Stimulated activated CD4-positive, alpha-beta T cell treated with anti-CD3 and anti-CD28 coated beads, Interleukin-12 subunit alpha, Interleukin-12 subunit beta, amount 100 ng/mL, for 48 hours (primary cell): Measurements from ENCODE around the gene THAP8.

Experiments used
- DNase-seq, 3 donors: peaks; one replicate each; pipeline ENCODE4 v3.0.0-alpha.2; 2020; ENCODE audit warnings: low read depth in 2 of 3, low spot score in 1 of 3

Gene THAP8

DNA sequence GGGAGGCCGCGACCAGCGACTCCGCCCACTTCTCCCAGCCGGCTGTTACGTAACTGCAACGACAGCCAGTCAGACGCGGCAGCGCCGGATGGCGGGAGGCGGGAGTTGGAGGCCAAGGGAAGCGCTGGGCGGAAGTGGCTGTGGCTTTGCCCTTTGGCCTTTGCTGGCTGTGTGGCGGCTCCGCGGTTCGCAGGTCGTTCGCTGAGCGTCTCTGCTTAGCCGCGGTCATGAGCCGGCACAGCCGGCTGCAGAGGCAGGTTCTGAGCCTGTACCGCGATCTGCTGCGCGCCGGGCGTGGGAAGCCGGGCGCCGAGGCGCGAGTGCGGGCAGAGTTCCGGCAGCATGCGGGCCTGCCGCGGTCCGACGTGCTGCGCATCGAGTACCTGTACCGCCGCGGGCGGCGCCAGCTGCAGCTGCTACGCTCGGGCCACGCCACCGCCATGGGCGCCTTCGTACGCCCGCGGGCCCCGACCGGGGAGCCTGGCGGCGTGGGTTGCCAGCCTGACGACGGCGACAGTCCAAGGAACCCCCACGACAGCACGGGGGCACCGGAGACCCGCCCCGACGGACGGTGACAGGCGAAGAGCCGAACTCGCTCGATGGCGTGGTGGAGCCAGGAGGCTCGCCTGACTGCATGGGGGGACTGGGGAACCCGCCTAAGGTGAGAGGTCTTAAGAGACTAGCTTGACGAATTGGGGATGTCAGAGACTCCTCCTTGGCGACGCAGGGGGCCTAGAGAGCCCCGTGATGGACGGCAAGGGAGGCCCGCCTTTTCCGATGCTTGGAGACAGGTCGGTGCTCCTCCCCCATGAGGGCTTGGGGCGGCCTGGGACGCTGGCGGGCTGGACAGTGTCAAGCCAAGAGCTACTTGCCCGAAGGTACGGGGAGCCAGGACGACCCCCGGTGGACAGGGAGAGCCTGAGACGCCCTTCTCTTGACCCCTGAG is 58.8 kb downstream of the THAP8 start, which contains the start of gene SDHAF1:
TSS of gene SDHAF1 (plus strand) at position 141 of the 946 bp plus-strand sequence. CDS start at position 228, 87 bp downstream.
- DNase-seq = peak; percentile 92 to 96 (median 94)

DNA sequence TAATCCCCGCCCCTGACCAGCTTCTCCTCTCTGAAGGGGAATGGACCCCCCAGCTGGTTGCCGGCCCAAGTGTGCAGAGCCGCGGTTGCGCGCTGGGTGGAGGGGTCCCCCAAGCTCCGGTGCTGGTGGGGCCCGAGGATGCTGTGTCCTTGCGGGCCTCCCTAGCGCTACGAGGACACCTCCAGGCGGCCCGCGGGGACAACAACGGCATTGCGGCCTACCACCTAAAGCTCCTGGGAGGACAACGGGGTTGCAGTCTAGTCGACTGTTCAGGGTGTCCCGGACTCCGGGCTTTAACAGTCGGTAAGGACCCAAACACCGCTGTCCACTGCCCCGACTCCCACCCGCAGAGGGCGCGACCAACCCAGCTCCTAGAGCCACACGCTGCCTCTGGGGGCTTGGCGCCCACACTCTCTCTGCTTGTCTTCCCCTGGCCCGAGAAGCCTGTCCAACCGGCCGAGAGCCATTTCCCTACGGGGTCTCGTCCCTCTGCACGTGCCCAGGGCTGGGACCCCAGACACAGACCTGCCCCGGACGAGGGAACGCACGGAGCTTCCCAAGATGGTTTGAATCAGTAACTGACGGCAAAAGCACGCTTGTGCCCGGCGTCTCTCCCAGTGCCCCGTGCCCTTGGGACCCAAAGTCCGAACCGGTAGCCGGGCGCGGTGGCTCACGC is 60.0 kb downstream of the THAP8 start:
- DNase-seq = no peak

DNA sequence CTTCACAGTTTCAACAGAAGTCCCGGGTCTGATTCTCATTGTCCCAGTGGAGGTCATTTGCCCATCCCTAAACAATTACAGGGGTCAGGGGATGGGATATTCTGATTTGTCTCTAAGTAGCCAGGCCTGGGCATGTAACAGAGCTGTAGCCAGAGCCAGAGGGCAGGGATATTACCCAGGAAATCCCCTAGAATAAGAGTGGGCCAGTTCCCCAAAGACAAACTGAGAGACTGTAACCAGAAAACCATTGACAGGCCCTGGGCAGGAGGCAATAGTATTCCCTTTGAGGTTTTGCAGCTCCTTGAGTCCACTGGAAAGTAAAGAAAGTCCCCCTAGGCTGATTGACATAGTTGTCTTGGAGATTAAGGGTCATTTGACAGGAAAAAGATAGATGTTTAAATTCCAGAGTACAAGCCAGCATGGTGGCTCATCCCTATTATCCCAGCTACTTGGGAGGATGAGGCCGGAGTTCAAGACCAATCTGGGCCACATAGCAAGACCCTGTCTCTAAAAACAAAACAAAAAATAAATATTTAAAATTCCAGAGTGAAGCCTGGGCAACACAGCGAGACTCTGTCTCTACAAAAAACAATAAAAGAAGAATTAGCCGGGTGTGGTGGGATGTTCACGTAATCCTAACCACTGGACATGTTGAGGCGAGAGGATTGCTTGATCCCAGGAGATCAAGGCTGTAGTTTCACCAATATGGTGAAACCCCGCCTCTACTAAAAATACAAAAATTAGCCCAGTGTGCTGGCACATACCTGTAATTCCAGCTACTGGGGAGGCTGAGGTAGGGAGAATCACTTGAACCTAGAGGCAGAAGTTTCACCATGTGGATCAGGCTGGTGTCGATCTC is 60.9 kb downstream of the THAP8 start:
- DNase-seq = no peak

DNA sequence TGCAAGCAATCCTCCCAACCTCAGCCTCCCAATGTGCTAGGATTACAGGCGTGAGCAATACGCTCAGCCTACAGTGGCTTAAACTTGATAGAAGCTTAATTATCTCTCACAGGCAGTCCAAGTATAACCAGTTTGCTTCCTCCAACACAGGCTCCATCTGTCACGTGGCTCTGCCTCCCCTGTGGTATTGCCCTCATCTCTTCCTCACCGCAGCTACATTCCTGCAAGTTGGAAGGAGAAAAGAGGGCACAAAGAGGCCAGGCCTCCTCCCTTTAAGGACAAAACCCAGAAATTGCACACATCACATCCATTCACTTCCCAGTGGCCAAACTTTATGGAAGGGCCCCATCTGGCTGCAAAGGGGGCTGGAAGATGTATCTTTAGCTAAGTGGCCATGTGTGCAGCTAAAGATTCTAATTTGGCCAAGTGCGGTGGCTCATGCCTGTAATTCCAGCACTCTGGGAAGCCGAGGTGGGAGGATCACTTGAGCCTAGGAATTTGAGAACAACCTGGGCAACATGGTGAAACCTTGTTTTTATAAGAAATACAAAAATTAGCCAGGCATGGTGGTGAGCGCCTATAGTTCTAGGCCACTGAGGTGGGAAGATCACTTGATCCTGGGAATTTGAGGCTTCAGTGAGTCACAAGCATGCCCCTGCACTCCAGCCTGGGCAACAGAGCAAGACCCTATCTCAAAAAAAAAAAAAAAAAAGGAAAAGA is 62.2 kb downstream of the THAP8 start:
- no peak for DNase-seq

DNA sequence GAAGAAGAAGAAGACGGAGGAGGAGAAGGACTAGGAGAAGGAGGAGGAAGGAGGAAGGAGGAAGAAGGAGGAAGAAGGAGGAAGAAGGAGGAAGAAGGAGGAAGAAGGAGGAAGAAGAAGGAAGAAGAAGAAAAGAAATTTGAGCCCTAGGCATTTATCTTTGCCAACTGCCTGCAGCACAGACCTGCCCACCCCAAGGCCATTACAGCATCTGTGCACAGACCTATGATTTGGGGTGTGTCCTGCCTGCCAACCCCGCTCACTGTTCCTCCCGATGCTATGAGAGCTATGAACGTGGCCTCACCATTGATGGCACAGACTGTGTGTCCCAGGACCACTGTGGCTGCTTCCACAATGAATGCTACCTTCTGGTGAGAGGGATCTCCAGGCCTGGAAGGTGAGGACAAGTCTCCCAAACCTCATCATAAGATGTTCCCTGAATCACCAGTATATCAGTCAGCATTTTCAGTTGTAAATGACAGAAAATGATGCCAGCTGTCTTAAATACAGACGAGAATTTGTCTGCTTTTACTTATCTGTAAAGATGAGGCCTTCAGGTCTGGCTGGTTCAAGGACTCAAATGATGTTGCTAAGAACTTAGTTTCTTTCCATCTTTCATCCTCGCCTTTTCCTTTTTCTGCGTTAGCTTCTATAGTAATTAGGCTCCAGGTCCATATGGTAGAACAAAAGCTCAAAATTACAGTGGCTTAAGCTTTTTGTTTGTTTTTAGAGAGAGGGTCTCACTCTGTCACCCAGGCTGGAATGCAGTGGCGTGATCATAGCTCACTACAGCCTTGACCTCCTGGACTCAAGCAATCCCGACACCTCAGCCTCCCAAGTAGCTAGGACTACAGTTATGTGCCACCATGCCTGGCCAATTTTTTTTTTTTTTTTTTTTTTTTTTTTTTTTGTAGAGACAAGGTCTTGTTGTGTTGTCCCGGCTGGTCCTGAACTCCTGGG is 63.0 kb downstream of the THAP8 start:
- no peak for DNase-seq

DNA sequence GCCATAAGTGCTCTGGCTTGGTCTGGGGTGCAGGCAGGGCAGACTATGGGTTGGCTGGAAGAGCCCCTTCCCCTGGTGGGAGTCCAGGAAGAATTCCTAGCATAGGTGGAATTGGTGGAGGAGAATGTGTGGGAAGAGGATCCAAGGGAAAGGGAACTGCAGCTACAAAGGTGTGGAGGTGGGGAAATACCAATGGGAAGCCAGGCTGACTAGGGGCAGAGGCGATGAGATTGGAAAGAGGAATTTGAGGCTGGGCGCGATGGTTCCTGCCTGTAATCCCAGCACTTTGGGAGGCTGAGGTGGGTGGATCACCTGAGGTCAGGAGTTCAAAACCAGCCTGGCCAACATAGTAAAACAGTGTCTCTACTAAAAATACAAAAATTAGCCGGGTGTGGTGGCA is 63.9 kb downstream of the THAP8 start:
- DNase-seq = no peak

DNA sequence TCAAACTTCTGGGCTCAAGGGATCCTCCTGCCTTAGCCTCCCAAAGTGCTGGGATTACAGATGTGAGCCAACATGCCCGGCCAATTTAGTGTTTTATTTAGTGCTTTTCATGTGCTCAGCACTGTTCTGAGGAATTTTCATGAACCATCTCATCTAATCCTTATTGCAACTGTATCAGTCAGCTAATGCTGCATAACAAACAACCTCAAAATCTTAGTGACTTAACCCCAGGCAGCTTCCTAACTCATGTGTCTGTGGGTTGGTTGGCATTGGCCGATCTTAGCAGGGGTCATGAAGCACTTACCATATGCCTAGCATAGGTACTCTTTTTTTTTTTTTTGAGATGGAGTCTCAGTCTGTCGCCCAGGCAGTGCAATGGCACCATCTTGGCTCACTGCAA is 65.3 kb downstream of the THAP8 start:
- no peak for DNase-seq

DNA sequence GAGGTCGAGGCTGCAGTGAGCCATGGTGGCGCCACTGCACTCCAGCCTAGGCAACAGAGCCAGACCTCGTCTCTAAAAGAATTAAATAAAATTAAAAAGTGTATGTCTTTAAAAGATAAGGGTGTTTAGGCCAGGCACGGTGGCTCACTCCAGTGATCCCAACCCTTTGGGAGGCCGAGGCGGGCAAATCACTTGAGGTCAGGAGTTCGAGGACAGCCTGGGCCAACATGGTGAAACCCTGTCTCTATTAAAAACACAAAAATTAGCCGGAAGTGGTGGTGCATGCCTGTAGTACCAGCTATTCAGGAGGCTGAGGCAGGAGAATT is 66.6 kb downstream of the THAP8 start:
- DNase-seq = no peak

DNA sequence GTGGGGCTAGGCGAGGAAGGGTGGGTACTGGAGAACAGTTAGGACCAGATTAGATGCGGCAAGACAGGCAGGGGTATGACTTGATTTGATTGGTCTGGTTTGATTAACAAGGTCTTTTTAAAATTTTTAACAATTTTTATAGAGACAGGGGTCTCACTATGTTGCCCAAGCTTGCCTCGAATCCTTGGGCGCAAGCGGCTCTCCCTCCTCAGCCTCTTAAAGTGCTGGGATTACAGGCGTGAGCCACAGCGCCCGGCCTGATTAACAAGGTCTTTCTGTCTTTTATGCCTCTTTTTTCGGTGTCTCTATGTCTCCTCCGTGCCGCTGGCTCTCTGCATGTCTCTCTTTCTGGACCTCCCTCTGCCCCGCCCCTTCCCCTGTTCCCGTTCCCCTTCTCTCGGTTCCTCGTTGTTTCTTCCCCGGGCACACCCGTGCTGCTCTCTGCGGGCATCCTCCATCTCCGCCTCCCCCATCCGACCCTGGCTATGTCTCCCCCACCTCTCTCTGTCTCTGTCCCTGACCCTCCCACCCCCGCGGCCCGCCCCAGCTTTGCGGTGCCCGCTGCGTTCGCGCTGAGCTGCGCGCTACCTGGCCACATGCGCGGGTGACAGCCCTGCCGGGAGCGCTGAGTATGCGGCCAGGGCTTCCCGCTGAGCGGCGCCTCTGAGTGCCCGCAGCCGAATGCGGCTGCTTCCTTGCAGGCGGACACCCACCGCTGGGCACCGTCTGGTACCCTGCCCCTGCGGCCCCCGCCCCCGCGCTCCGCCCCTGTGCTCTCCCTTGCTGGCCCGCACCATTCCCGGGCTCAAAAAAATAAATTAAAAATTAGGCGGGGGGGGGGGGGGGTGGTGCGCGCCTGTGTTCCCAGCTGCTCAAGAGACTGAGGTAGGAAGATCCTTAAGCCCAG is 67.2 kb downstream of the THAP8 start:
- DNase-seq = no peak

DNA sequence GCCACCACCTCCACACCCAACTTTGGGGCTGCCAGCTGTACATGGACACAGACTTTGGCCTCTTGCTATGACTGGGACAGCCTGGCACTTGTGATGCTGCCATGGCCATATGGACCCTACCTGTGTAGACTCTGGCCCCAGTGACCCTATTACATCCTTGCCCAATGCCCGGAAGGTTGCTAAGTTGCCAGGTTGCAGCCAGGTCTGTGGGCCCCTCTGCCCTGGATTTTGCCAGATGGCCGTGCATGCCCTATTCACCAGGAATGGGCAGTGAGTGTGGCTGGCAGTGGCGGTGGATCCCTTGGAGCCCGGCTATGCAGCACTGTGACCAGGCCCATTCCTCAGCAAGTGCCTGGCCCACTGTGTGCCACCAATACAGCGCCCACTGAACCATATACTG is 68.0 kb downstream of the THAP8 start:
- no peak for DNase-seq
